Lower leg skin (tissue), 4 donors: ENCODE data around the gene TOR4A. TPM values are rescaled to one million over a fixed set of nuclear protein-coding genes. Genes with fewer than 3 reads are reported as not detected.

ENCODE experiments used
- DNase-seq, 2 donors: peaks; one replicate each; pipeline ENCODE4 v3.0.0-alpha.2; 2019; ENCODE audit warnings: low spot score in 2 of 2
- H3K4me3 ChIP-seq: fragments of 200-600 bp; sonication (generic); 2 replicates; pipeline ENCODE4 v1.5.1; 2017; ENCODE audit warnings: mild to moderate bottlenecking, low read depth; ENCODE audit not compliant: poor library complexity, severe bottlenecking
- CTCF ChIP-seq, 3 donors: fragments of 450-650 bp; IDR thresholded peaks; one replicate each; pipeline ENCODE4 v1.5.1; 2016; ENCODE audit warnings: antibody characterized with exemption in 3 of 3, mild to moderate bottlenecking in 3 of 3, moderate library complexity in 2 of 3
- POLR2A ChIP-seq, 2 donors: fragments of 450-650 bp; IDR thresholded peaks; one replicate each; pipeline ENCODE4 v1.6.1; 2016 to 2017; ENCODE audit warnings: antibody characterized with exemption in 2 of 2, mild to moderate bottlenecking in 1 of 2, moderate library complexity in 1 of 2
- WGBS, 2 donors: methylation state at CpG; one replicate each; pipeline ENCODE4 v1.1.5; 2018; 5-methylcytosine and 5-hydroxymethylcytosine counted together
- intact Hi-C: fragments of 100-400 bp; cut with DNase I; formaldehyde crosslinking; loops from one replicate; pipeline ENCODE4 v1.15.0; 2023; ENCODE audit warnings: low total_unique reads
- total RNA-seq, 4 donors: library from RNA; depleted of rRNA; stranded (reverse); fragments of >200 nt; gene quantifications; one replicate each; pipeline ENCODE4 v1.1.0, GENCODE V29; 2016

TOR4A gene
- total RNA-seq, 4 donors from 2014 or later: 4.9 to 7.4 (median 5.6) TPM

DNA sequence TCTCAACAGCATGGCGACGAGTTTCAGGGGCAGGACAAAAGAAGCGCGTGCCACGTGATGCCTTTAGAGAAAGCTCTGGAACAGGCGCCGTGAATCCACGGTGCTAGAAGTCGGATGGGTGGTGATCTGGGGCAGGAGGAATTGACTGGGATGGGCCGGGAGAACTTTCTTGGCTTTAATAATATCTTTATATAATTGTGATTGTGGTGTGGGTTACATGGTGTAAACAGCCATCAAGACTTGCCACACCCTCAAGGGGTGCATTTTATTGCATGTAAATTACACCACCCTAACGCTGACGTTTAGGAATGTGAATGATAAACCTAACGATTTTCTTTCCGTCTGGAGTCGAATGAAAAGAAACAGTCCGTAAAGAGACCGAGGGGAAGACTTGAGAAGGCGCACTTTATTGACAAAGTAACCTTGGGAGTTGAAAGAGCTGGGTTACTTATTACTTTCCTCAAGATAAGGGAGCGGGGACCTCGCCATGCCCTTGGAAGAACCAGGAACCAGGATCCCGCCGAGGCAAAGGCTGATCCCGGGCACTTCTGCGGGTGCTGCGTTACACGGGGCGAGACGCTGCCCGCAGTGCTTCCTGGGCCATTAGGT lies 16.1 kb downstream of the TOR4A start:
- H3K4me3 ChIP-seq: no peak overlapping the region
- no peak for TF ChIP-seq POLR2A (IDR thresholded peaks at IDR 0.05)
- no peak for TF ChIP-seq CTCF (IDR thresholded peaks at IDR 0.05)
- WGBS, 2 donors: 65 to 68% methylated on average over 29 of the region's 29 CpGs
- intact Hi-C loops: no loop called here
- DNase-seq: no peak

- no peak for TF ChIP-seq POLR2A (IDR thresholded peaks at IDR 0.05)
- no peak for TF ChIP-seq CTCF (IDR thresholded peaks at IDR 0.05)
- DNase-seq: no peak
- no peak overlapping the region for H3K4me3 ChIP-seq
- intact Hi-C loops: no loop called here
- WGBS, 2 donors: 37 to 41% methylated on average over 11 of the region's 11 CpGs
Observed at GRCh38 chr9:137294091-137294680, 16.7 kb downstream of the TOR4A start.

GRCh38 chr9:137294681-137295237 lies 17.2 kb downstream of the TOR4A start:
- no peak overlapping the region for H3K4me3 ChIP-seq
- TF ChIP-seq POLR2A (IDR thresholded peaks at IDR 0.05) (no peak), CTCF (IDR thresholded peaks at IDR 0.05) (no peak)
- DNase-seq: no peak
- 7 to 8% methylated on average over 17 to 30 of the region's 35 CpGs for WGBS, 2 donors
- intact Hi-C loops: loop anchor here (5.0 kb wide), 1 partner anchor 113 kb away; no protein-coding TSS in a partner anchor

GRCh38 chr9:137295238-137295811 lies 17.8 kb downstream of the TOR4A start:
- TF ChIP-seq POLR2A (IDR thresholded peaks at IDR 0.05): no peak
- TF ChIP-seq CTCF (IDR thresholded peaks at IDR 0.05): no peak
- 1 to 2% methylated on average over 9 to 19 of the region's 76 CpGs for WGBS, 2 donors
- intact Hi-C loops: loop anchor here (5.0 kb wide), 1 partner anchor 112 kb away; no protein-coding TSS in a partner anchor
- no peak for DNase-seq
- H3K4me3 ChIP-seq: no peak overlapping the region

GRCh38 chr9:137295849-137296669 lies 18.5 kb downstream of the TOR4A start:
- TF ChIP-seq CTCF (IDR thresholded peaks at IDR 0.05) (no peak), POLR2A (IDR thresholded peaks at IDR 0.05) (no peak)
- no peak overlapping the region for H3K4me3 ChIP-seq
- no peak for DNase-seq
- intact Hi-C loops: loop anchor here (5.0 kb wide), 1 partner anchor 111 kb away; no protein-coding TSS in a partner anchor
- WGBS, 2 donors: 13 to 26% methylated on average over 39 to 55 of the region's 78 CpGs
